Myometrial cell (primary cell): ENCODE measurements around the gene FOXE3. TPM values are rescaled to one million over a fixed set of nuclear protein-coding genes. Genes with fewer than 3 reads are reported as not detected.

ENCODE experiments used
- total RNA-seq: library from RNA; depleted of rRNA; stranded (reverse); fragments of >200 nt; gene quantifications from 2 replicates; pipeline ENCODE4 v1.2.3, GENCODE V29; 2015

The FOXE3 gene
- total RNA-seq = not detected in 2 replicates

GRCh38 chr1:47415728-47416318 lies at the start of gene FOXE3:
Gene FOXE3 (plus strand): TSS chr1:47416285. CDS start chr1:47416316, 31 bp downstream.

GRCh38 chr1:47437447-47438164 lies 21.5 kb downstream of the FOXE3 start, which contains the start of gene FOXD2:
Gene FOXD2 (plus strand): TSS chr1:47438044. CDS start chr1:47438136, 92 bp downstream.

Other genes with a start within 250 kb of the FOXE3 start
- gene PDZK1IP1, start 226.2 kb upstream of the FOXE3 start, total RNA-seq = not detected in 2 replicates
- gene TAL1, start 184.1 kb upstream of the FOXE3 start, total RNA-seq = not detected in 2 replicates
- gene STIL, start 102.1 kb upstream of the FOXE3 start, total RNA-seq = 14.7 and 15.2 TPM in 2 replicates
- 78.4 and 100 TPM in 2 replicates for gene CMPK1, start 82.5 kb upstream of the FOXE3 start, total RNA-seq
- gene FOXD2, start 21.8 kb downstream of the FOXE3 start, total RNA-seq = under 0.01 and 0.29 TPM in 2 replicates